SH-SY5Y (cell line): ENCODE data around the gene S100A9.

Experiments used
- GATA2 ChIP-seq: IDR thresholded peaks from 2 replicates; pipeline ENCODE4 v1.6.1; 2011; ENCODE audit warnings: mild to moderate bottlenecking, low read depth, low read length
- GATA3 ChIP-seq: IDR thresholded peaks from 2 replicates; pipeline ENCODE4 v1.6.1; 2011; ENCODE audit warnings: low read depth, mild to moderate bottlenecking, low read length, moderate library complexity

GRCh38 chr1:153361480-153362109 lies 3.9 kb downstream of the S100A9 start:
- TF ChIP-seq GATA2 (no peak), GATA3 (no peak)
